A549 treated with Mapracorat at 1 μM for 4 hours (cell line): ENCODE measurements around the gene STARD13. TPM values are rescaled to one million over a fixed set of nuclear protein-coding genes. Genes with fewer than 3 reads are reported as not detected.

ENCODE experiments used
- total RNA-seq: library from RNA; stranded (reverse); fragments of 200-300 nt; extraction: Qiagen RNA extraction; gene quantifications from 5 replicates; pipeline ENCODE4 v1.2.3, GENCODE V29; 2022

STARD13 gene, protein sequence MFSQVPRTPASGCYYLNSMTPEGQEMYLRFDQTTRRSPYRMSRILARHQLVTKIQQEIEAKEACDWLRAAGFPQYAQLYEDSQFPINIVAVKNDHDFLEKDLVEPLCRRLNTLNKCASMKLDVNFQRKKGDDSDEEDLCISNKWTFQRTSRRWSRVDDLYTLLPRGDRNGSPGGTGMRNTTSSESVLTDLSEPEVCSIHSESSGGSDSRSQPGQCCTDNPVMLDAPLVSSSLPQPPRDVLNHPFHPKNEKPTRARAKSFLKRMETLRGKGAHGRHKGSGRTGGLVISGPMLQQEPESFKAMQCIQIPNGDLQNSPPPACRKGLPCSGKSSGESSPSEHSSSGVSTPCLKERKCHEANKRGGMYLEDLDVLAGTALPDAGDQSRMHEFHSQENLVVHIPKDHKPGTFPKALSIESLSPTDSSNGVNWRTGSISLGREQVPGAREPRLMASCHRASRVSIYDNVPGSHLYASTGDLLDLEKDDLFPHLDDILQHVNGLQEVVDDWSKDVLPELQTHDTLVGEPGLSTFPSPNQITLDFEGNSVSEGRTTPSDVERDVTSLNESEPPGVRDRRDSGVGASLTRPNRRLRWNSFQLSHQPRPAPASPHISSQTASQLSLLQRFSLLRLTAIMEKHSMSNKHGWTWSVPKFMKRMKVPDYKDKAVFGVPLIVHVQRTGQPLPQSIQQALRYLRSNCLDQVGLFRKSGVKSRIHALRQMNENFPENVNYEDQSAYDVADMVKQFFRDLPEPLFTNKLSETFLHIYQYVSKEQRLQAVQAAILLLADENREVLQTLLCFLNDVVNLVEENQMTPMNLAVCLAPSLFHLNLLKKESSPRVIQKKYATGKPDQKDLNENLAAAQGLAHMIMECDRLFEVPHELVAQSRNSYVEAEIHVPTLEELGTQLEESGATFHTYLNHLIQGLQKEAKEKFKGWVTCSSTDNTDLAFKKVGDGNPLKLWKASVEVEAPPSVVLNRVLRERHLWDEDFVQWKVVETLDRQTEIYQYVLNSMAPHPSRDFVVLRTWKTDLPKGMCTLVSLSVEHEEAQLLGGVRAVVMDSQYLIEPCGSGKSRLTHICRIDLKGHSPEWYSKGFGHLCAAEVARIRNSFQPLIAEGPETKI
- 5.2 to 7.0 TPM (median 5.6 TPM) in 5 replicates for total RNA-seq

DNA sequence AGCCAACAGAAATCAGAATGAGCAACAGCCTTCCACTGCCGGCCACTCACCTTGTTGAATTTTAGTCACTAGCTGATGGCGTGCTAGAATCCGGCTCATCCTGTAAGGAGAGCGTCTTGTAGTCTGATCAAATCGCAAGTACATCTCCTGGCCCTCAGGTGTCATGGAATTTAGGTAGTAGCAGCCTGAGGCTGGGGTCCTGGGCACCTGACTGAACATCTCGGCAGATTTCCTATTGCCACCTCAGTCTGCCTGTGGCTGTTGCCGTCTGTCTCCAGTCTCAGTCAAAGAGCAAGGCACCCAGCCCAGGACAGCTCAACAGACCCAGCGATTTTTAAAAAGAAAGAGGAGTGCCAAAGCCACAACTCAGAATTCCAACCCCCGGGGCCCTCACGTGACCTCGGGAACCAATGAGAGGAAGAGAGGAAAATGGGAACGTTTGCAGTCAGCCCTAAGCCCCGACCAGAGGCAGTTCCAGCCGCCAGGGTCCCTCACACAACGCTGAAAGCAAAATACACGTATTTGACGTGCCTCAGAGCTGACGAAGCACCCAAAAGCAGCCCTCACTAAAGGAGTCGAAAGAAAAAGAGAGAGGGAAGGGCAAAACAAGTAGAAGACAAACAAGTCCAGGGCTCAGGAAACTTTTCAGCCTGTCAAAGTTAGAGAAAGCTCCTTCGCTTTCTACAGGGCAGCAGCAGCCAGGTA, at the start of gene STARD13:
STARD13 (minus strand) TSS at position 336 of the 705 bp plus-strand sequence; CDS start at position 219, 117 bp downstream.

